H9 (cell line): ENCODE results near the gene DNAJC30. TPM values are rescaled to one million over a fixed set of nuclear protein-coding genes. Genes with fewer than 3 reads are reported as not detected.

Experiments used
- DNase-seq: peaks from one replicate; pipeline ENCODE4 v3.0.0-alpha.2; 2017
- H2AFZ ChIP-seq: one replicate; pipeline ENCODE4 v1.6.1; 2013; ENCODE audit warnings: mild to moderate bottlenecking, low read length, control low read depth, moderate library complexity
- H2AK5ac ChIP-seq: 2 replicates; pipeline ENCODE4 v1.6.1; 2013; ENCODE audit warnings: low read length, control low read depth, mixed read lengths; ENCODE audit not compliant: insufficient read length
- H2BK120ac ChIP-seq: one replicate; pipeline ENCODE4 v1.6.1; 2013; ENCODE audit warnings: low read depth, mild to moderate bottlenecking, low read length, control low read depth, inconsistent platforms; ENCODE audit not compliant: poor library complexity, severe bottlenecking
- H2BK12ac ChIP-seq: 2 replicates; pipeline ENCODE4 v1.6.1; 2013; ENCODE audit warnings: low read length, control low read depth, mixed read lengths, low read depth; ENCODE audit not compliant: insufficient read length
- H2BK15ac ChIP-seq: 2 replicates; pipeline ENCODE4 v1.6.1; 2013; ENCODE audit warnings: low read depth, low read length, control low read depth
- H2BK20ac ChIP-seq: one replicate; pipeline ENCODE4 v1.6.1; 2013; ENCODE audit warnings: low read depth, mild to moderate bottlenecking, low read length, control low read depth, inconsistent platforms; ENCODE audit not compliant: poor library complexity, severe bottlenecking
- H2BK5ac ChIP-seq: 2 replicates; pipeline ENCODE4 v1.6.1; 2013; ENCODE audit warnings: low read length, control low read depth, mixed read lengths; ENCODE audit not compliant: insufficient read length
- H3K14ac ChIP-seq: 2 replicates; pipeline ENCODE4 v1.6.1; 2013; ENCODE audit warnings: low read length, control low read depth; ENCODE audit not compliant: insufficient read depth
- H3K18ac ChIP-seq: 2 replicates; pipeline ENCODE4 v1.6.1; 2013; ENCODE audit warnings: low read depth, mild to moderate bottlenecking, mixed read lengths, low read length, control low read depth; ENCODE audit not compliant: insufficient read length
- H3K23ac ChIP-seq: 2 replicates; pipeline ENCODE4 v1.6.1; 2013; ENCODE audit warnings: low read length, control low read depth, mixed read lengths, low read depth; ENCODE audit not compliant: insufficient read length
- H3K23me2 ChIP-seq: 2 replicates; pipeline ENCODE4 v1.6.1; 2013; ENCODE audit warnings: low read depth, mild to moderate bottlenecking, mixed read lengths, low read length, control low read depth; ENCODE audit not compliant: insufficient read length, poor library complexity, severe bottlenecking
- H3K27ac ChIP-seq: 2 replicates; pipeline ENCODE4 v1.5.1; 2013; ENCODE audit warnings: low read length, control low read depth, mixed read lengths, low read depth; ENCODE audit not compliant: insufficient read length
- H3K27me3 ChIP-seq: 2 replicates; pipeline ENCODE4 v1.6.1; 2013; ENCODE audit warnings: low read length, control low read depth, inconsistent platforms; ENCODE audit not compliant: insufficient read depth
- H3K4ac ChIP-seq: 2 replicates; pipeline ENCODE4 v1.6.1; 2013; ENCODE audit warnings: low read depth, mild to moderate bottlenecking, control low read depth, inconsistent platforms, low read length, moderate library complexity
- H3K4me1 ChIP-seq: 2 replicates; pipeline ENCODE4 v1.6.1; 2013; ENCODE audit warnings: low read length, control low read depth, inconsistent platforms; ENCODE audit not compliant: insufficient read depth
- H3K4me2 ChIP-seq: 2 replicates; pipeline ENCODE4 v1.6.1; 2013; ENCODE audit warnings: low read length, control low read depth, mixed read lengths; ENCODE audit not compliant: insufficient read length, insufficient read depth
- H3K56ac ChIP-seq: 2 replicates; pipeline ENCODE4 v1.6.1; 2013; ENCODE audit warnings: low read depth, mild to moderate bottlenecking, mixed read lengths, low read length, control low read depth; ENCODE audit not compliant: insufficient read length
- H3K79me1 ChIP-seq: 2 replicates; pipeline ENCODE4 v1.6.1; 2013; ENCODE audit warnings: low read depth, mild to moderate bottlenecking, moderate library complexity, low read length, control low read depth, inconsistent platforms; ENCODE audit not compliant: insufficient read depth, poor library complexity, severe bottlenecking
- H3K79me2 ChIP-seq: 2 replicates; pipeline ENCODE4 v1.6.1; 2013; ENCODE audit warnings: low read length, control low read depth, inconsistent platforms; ENCODE audit not compliant: insufficient read depth
- H3K9ac ChIP-seq: 2 replicates; pipeline ENCODE4 v1.6.1; 2013; ENCODE audit warnings: low read length, control low read depth, mixed read lengths; ENCODE audit not compliant: insufficient read length; ENCODE audit errors: extremely low read depth
- H3K9me3 ChIP-seq: one replicate; pipeline ENCODE4 v1.6.1; 2013; ENCODE audit warnings: low read depth, low read length, inconsistent platforms; ENCODE audit not compliant: control insufficient read depth
- H3T11ph ChIP-seq: one replicate; pipeline ENCODE4 v1.6.1; 2013; ENCODE audit warnings: mild to moderate bottlenecking, low read length, control low read depth, inconsistent platforms
- H4K20me1 ChIP-seq: one replicate; pipeline ENCODE4 v1.6.1; 2013; ENCODE audit not compliant: control insufficient read depth, insufficient read length, insufficient read depth
- H4K5ac ChIP-seq: 2 replicates; pipeline ENCODE4 v1.6.1; 2013; ENCODE audit warnings: low read depth, mild to moderate bottlenecking, mixed read lengths, low read length, control low read depth; ENCODE audit not compliant: insufficient read length
- H4K8ac ChIP-seq: replicated peaks from 2 replicates; pipeline ENCODE4 v1.6.1; 2013; ENCODE audit warnings: low read length, control low read depth, mixed read lengths, low read depth; ENCODE audit not compliant: insufficient read length
- H4K91ac ChIP-seq: 2 replicates; pipeline ENCODE4 v1.6.1; 2013; ENCODE audit warnings: low read depth, mild to moderate bottlenecking, moderate library complexity, mixed read lengths, low read length, control low read depth; ENCODE audit not compliant: insufficient read length
- H3K27ac Mint-ChIP-seq, 3 experiments: 2 replicates in 2 of 3; 3 replicates in 1 of 3; pipeline ENCODE4 v1.8.0; 2020 to 2021; ENCODE audit warnings: mixed read lengths in 3 of 3, mild to moderate bottlenecking in 1 of 3, moderate library complexity in 1 of 3
- H3K27me3 Mint-ChIP-seq: 2 replicates; pipeline ENCODE4 v1.8.0; 2021; ENCODE audit warnings: low read depth, mild to moderate bottlenecking, moderate library complexity, mixed read lengths
- H3K36me3 Mint-ChIP-seq, 3 experiments: 2 replicates in 2 of 3; 3 replicates in 1 of 3; pipeline ENCODE4 v1.8.0; 2020 to 2021; ENCODE audit warnings: low read depth in 3 of 3, mixed read lengths in 3 of 3; ENCODE audit not compliant: insufficient read depth in 1 of 3
- H3K4me1 Mint-ChIP-seq, 2 experiments: 2 replicates each; pipeline ENCODE4 v1.8.0; 2020; ENCODE audit warnings: mixed read lengths in 2 of 2
- H3K4me3 Mint-ChIP-seq, 2 experiments: 2 replicates in 1 of 2; 3 replicates in 1 of 2; pipeline ENCODE4 v1.8.0; 2020 to 2021; ENCODE audit warnings: mild to moderate bottlenecking in 2 of 2, mixed read lengths in 2 of 2, moderate library complexity in 1 of 2
- H3K9me3 Mint-ChIP-seq, 2 experiments: 2 replicates in 1 of 2; 3 replicates in 1 of 2; pipeline ENCODE4 v1.8.0; 2020; ENCODE audit warnings: mild to moderate bottlenecking in 2 of 2, mixed read lengths in 2 of 2, moderate library complexity in 1 of 2
- CTCF ChIP-seq: fragments of 200-600 bp; sonication (generic); conservative IDR thresholded peaks from 3 replicates; pipeline ENCODE4 v1.8.0; 2021; ENCODE audit warnings: antibody characterized with exemption, mild to moderate bottlenecking
- WGBS: extraction: QIAGEN DNeasy Blood & Tissue Kit; methylation state at CpG from one replicate; pipeline ENCODE4 v1.1.7; 2013; ENCODE audit warnings: missing lambda C conversion rate, low lambda C conversion rate, mixed read lengths; ENCODE audit not compliant: insufficient read length; ENCODE audit errors: extremely low coverage; 5-methylcytosine and 5-hydroxymethylcytosine counted together
- total RNA-seq: library from RNA; stranded (reverse); gene quantifications from 2 replicates; pipeline ENCODE4 v1.2.1, GENCODE V29; 2021

DNAJC30 gene
- total RNA-seq, 1 experiment from 2014 or later = 8.1 TPM

- Histone ChIP-seq H3K79me2 (no peaks in the 10 kb centered on the region), H3K56ac (peak overlapping the region; percentile 56), H2BK12ac (no peak overlapping the region), H2AFZ (no peak overlapping the region), H2BK5ac (no peak overlapping the region), H2BK120ac (no peak overlapping the region), H2BK15ac (no peak overlapping the region), H3K4me1 (no peaks in the 10 kb centered on the region), H4K20me1 (no peaks in the 10 kb centered on the region), H3K9ac (no peak overlapping the region), H4K91ac (no peak overlapping the region), H3K27ac (no peak overlapping the region), H3T11ph (no peak overlapping the region), H3K27me3 (no peaks in the 10 kb centered on the region), H4K8ac (no peak overlapping the region), H3K9me3 (no peaks in the 10 kb centered on the region), H2BK20ac (no peak overlapping the region), H3K23me2 (no peaks in the 10 kb centered on the region), H3K18ac (no peak overlapping the region), H4K5ac (no peak overlapping the region), H3K4me2 (no peak overlapping the region), H3K4ac (no peak overlapping the region), H2AK5ac (no peak overlapping the region), H3K23ac (no peak overlapping the region), H3K14ac (no peak overlapping the region), H3K79me1 (no peaks in the 10 kb centered on the region)
- peaks cover 41 to 75% (median 59%) of the 10 kb centered on the region in 3 experiments for H3K36me3 Mint-ChIP-seq
- no peaks in the 10 kb centered on the region for H3K9me3 Mint-ChIP-seq
- no peaks in the 10 kb centered on the region for H3K4me1 Mint-ChIP-seq
- H3K27ac Mint-ChIP-seq = no peak overlapping the region
- no peak overlapping the region for H3K4me3 Mint-ChIP-seq
- no CpG with 5 or more reads among the region's 4 CpGs for WGBS
- no peaks in the 10 kb centered on the region; the same call in 1 of the 2 replicates for H3K27me3 Mint-ChIP-seq
- no peak for TF ChIP-seq CTCF
- no peak for DNase-seq
Observed at GRCh38 chr7:73696372-73696771, 13.1 kb upstream of the DNAJC30 start.
